MCF 10A (cell line): ENCODE results near the gene PCNX2. TPM values are rescaled to one million over a fixed set of nuclear protein-coding genes. Genes with fewer than 3 reads are reported as not detected.

Source experiments
- BruUV-seq: library from RNA; stranded (reverse); fragments of 400-500 nt; replicated peaks from 2 replicates; lab custom pipeline; 2021; lab: Mats Ljungman, UMichigan
- CTCF ChIA-PET: fragments of 300-600 bp; sonication (Branson Sonifier 250); formaldehyde crosslinking; extraction: SDS; loops from one replicate; lab custom pipeline; 2021; ENCODE audit warnings: antibody characterized with exemption, inconsistent platforms; lab: Yijun Ruan, JAX
- POLR2A ChIA-PET: fragments of 300-600, 350-650 bp; sonication (Branson Sonifier 250); formaldehyde crosslinking; extraction: SDS; loops from one replicate; lab custom pipeline; 2020; ENCODE audit warnings: antibody characterized with exemption, inconsistent platforms; lab: Yijun Ruan, JAX
- DNase-seq: peaks from one replicate; pipeline ENCODE4 v3.0.0-alpha.2; 2018; ENCODE audit not compliant: unreplicated experiment
- H3K27ac Mint-ChIP-seq: one replicate; pipeline ENCODE4 v1.8.0; 2022; ENCODE audit warnings: mild to moderate bottlenecking, low read depth, mixed read lengths; ENCODE audit not compliant: unreplicated experiment
- H3K27me3 Mint-ChIP-seq: one replicate; pipeline ENCODE4 v1.8.0; 2022; ENCODE audit warnings: mixed read lengths; ENCODE audit not compliant: insufficient read depth, unreplicated experiment
- H3K36me3 Mint-ChIP-seq: one replicate; pipeline ENCODE4 v1.8.0; 2022; ENCODE audit warnings: mild to moderate bottlenecking, moderate library complexity, mixed read lengths; ENCODE audit not compliant: insufficient read depth, unreplicated experiment
- H3K4me1 Mint-ChIP-seq: one replicate; pipeline ENCODE4 v1.8.0; 2022; ENCODE audit warnings: mixed read lengths; ENCODE audit not compliant: insufficient read depth, unreplicated experiment
- H3K4me3 Mint-ChIP-seq: one replicate; pipeline ENCODE4 v1.8.0; 2022; ENCODE audit warnings: mild to moderate bottlenecking, moderate library complexity, mixed read lengths; ENCODE audit not compliant: unreplicated experiment
- H3K9me3 Mint-ChIP-seq: one replicate; pipeline ENCODE4 v1.8.0; 2022; ENCODE audit warnings: mixed read lengths; ENCODE audit not compliant: unreplicated experiment
- intact Hi-C: fragments of 100-400 bp; cut with micrococcal nuclease; formaldehyde crosslinking; loops from 2 replicates; pipeline ENCODE4 v1.14.1; 2022
- total RNA-seq: library from RNA; stranded (reverse); gene quantifications from 2 replicates; pipeline ENCODE4 v1.2.3, GENCODE V29; 2022
- TF ChIP-seq, protein P1 (sequence below): fragments of 200-600 bp; IDR thresholded peaks from one replicate; pipeline ENCODE4 v1.8.0; 2022; ENCODE audit warnings: antibody characterized with exemption, mild to moderate bottlenecking; ENCODE audit not compliant: unreplicated experiment

Gene PCNX2
- total RNA-seq, 1 experiment from 2014 or later, result 80.5 TPM

DNA sequence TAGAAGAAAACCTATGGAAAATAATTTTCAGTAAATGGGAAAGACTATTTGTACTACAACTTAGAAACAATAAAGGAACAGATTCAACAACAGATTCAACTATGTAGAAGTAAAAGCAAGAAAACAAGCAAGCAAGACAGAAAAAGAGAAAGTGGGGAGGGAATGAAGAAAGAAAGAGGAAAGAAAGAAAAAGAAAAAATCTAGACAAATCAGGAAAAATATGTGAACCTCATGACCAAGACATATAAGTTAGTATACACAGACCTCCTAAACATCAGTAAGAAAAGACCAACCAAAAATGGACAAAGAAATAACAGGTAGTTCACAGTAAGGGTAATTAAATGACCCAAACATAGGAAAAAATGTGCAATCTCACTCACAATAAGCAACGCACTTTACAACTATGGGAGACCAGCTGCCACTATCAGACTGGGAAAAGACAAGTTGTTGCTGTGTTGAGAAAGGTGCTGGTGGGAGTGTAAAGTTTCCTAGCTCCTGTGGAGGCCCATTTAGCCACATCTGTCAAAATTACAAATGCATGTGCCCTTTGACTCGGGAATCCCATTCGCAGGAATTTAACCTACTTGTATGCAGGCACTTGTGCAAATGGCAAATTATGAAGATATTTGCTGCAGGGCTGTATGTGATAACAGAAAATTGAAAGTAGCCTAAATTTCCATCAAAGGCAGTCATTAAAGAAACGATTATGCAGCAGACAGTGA is 18.1 kb upstream of the PCNX2 start:
- POLR2A ChIA-PET, result no interaction called here
- no TSS peak for BruUV-seq
- Mint-ChIP-seq H3K9me3 (no peaks in the 10 kb centered on the region), H3K4me3 (no peak overlapping the region), H3K27me3 (peaks cover 9% of the 10 kb centered on the region), H3K4me1 (no peaks in the 10 kb centered on the region), H3K36me3 (no peaks in the 10 kb centered on the region), H3K27ac (no peak overlapping the region)
- intact Hi-C loops, result loop anchor here (10.0 kb wide), 1 partner anchor 591 kb away; the partner anchor contains the start of gene SLC35F3
- TF ChIP-seq, protein P1, sequence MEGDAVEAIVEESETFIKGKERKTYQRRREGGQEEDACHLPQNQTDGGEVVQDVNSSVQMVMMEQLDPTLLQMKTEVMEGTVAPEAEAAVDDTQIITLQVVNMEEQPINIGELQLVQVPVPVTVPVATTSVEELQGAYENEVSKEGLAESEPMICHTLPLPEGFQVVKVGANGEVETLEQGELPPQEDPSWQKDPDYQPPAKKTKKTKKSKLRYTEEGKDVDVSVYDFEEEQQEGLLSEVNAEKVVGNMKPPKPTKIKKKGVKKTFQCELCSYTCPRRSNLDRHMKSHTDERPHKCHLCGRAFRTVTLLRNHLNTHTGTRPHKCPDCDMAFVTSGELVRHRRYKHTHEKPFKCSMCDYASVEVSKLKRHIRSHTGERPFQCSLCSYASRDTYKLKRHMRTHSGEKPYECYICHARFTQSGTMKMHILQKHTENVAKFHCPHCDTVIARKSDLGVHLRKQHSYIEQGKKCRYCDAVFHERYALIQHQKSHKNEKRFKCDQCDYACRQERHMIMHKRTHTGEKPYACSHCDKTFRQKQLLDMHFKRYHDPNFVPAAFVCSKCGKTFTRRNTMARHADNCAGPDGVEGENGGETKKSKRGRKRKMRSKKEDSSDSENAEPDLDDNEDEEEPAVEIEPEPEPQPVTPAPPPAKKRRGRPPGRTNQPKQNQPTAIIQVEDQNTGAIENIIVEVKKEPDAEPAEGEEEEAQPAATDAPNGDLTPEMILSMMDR, result no peak
- CTCF ChIA-PET, result interaction anchor here (0.5 to 7.8 kb wide), 2 partner anchors 7 to 209 kb away, joined by 3 to 60 read pairs; no protein-coding TSS in a partner anchor
- no peak for DNase-seq

DNA sequence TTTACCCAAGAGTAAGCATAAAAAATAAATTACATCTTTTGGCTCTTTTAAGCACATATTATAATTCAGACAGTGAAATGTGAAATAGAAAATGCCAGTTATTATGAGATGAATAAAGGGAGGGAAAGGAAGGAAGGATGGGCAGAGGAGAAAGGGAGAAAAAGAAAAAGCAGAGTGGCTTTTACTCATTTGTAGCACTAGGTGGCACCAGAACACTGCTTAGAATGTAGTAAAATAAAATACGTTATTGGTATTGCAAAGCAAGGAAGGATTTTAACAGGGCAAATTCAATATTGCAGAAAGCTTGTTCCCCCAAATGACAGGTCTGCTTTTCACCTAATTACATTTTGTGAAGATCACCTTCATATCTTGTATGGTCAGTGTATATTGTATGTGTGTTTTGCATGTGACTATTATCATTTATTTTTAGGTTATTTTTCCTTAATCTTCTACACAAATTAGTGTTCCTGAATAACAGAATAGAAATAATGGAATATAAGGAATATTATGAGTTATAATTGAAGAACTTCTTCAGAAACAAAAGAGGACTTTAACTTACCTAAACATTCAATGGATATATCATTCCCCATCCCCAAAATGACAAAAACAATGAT is 9.1 kb upstream of the PCNX2 start:
- H3K27me3 Mint-ChIP-seq, result no peaks in the 10 kb centered on the region
- CTCF ChIA-PET, result interaction anchor here (0.6 to 5.3 kb wide), 45 partner anchors 8 to 1256 kb away, joined by 3 to 62 read pairs (median 4); partner anchors contain the start of genes MAP3K21 and PCNX2
- H3K4me1 Mint-ChIP-seq, result no peaks in the 10 kb centered on the region
- no peaks in the 10 kb centered on the region for H3K36me3 Mint-ChIP-seq
- H3K4me3 Mint-ChIP-seq, result no peak overlapping the region
- intact Hi-C loops, result loop anchor here (1.0 to 5.0 kb wide), 7 partner anchors 60 to 1008 kb away; no protein-coding TSS in a partner anchor
- TF ChIP-seq, protein P1, result peak; percentile 98
- peaks cover 10% of the 10 kb centered on the region for H3K9me3 Mint-ChIP-seq
- no peak overlapping the region for H3K27ac Mint-ChIP-seq
- peak; percentile 63 for DNase-seq
- POLR2A ChIA-PET, result interaction anchor here (0.7 to 5.7 kb wide), 11 partner anchors 9 to 1658 kb away, joined by 3 to 34 read pairs (median 4); partner anchors contain the start of gene PCNX2
- BruUV-seq, result no TSS peak

DNA sequence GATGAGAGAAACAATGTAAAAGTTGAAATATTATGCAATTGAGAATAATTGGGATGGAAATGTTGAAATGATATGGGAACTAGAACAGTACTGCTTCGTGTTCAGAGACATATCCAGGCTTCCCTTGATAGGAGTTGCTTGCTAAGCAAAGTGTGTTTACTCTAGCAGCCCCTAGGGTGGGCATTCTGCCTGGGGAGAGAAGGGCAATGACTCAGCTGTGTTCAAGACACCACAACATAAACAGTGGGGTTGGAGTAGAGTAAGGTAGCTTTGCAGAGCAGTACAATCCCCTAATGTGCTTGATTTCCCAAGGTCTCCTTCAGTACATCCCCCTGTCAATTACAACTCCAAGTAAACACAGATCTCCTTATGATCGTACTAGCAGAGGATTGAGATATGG is 4.8 kb upstream of the PCNX2 start:
- Mint-ChIP-seq H3K4me1 (peaks cover 13% of the 10 kb centered on the region), H3K9me3 (peaks cover 1% of the 10 kb centered on the region), H3K4me3 (no peak overlapping the region), H3K27ac (no peak overlapping the region), H3K36me3 (no peaks in the 10 kb centered on the region), H3K27me3 (no peaks in the 10 kb centered on the region)
- ChIA-PET POLR2A (interaction anchor here (0.7 to 10.3 kb wide), 4 partner anchors 10 to 63 kb away, joined by 3 to 129 read pairs (median 4); partner anchors contain the start of gene MAP3K21), CTCF (interaction anchor here (0.7 to 2.0 kb wide), 6 partner anchors 16 to 448 kb away, joined by 3 to 6 read pairs (median 3); no protein-coding TSS in a partner anchor)
- intact Hi-C loops, result loop anchor here (5.0 kb wide), 2 partner anchors 142 to 1012 kb away; no protein-coding TSS in a partner anchor
- no peak for DNase-seq
- TF ChIP-seq, protein P1, result no peak
- no TSS peak for BruUV-seq

DNA sequence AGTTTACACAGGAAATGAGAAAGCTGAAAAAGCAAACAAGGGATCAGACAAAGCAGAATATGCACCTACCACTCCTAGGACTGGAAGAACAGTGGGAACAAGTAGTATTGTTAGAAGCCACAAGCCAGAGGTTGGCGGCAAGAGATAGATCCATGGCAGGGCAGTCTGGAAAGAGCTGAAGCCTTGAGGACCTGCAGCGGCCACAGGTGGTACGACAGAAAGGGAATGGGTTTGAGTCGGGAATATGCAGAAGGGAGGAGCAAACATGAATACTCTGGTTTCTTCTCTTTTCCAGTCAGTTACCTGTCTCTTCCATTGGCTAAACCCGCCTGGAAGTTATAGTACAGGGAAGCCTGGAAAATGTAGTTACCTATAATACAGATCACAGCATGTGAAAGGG is 3.9 kb upstream of the PCNX2 start:
- no peak overlapping the region for H3K4me3 Mint-ChIP-seq

More for the DNA sequence above, 3.9 kb upstream of the PCNX2 start:
- Mint-ChIP-seq H3K9me3 (no peaks in the 10 kb centered on the region), H3K27me3 (no peaks in the 10 kb centered on the region), H3K4me1 (peaks cover 13% of the 10 kb centered on the region), H3K36me3 (no peaks in the 10 kb centered on the region), H3K27ac (no peak overlapping the region)
- no peak for DNase-seq
- TF ChIP-seq, protein P1, result no peak
- POLR2A ChIA-PET, result interaction anchor here (0.8 to 10.3 kb wide), 2 partner anchors 20 to 30 kb away, joined by 3 to 129 read pairs; partner anchors contain the start of gene MAP3K21
- no TSS peak for BruUV-seq
- CTCF ChIA-PET, result interaction anchor here (0.9 to 1.2 kb wide), 2 partner anchors 87 to 141 kb away, joined by 3 read pairs; no protein-coding TSS in a partner anchor
- intact Hi-C loops, result no loop called here
